Endothelial cell (in vitro differentiated cells): ENCODE results near the gene TMEM108. TPM values are rescaled to one million over a fixed set of nuclear protein-coding genes. Genes with fewer than 3 reads are reported as not detected.

ENCODE experiments used
- DNase-seq: peaks from one replicate; pipeline ENCODE4 v3.0.0; 2021; ENCODE audit warnings: low spot score
- H3K27ac Mint-ChIP-seq: one replicate; pipeline ENCODE4 v1.8.0; 2021; ENCODE audit warnings: mixed read lengths, inconsistent platforms; ENCODE audit not compliant: unreplicated experiment
- H3K27me3 Mint-ChIP-seq: one replicate; pipeline ENCODE4 v1.8.0; 2021; ENCODE audit warnings: mild to moderate bottlenecking, moderate library complexity, mixed read lengths, inconsistent platforms; ENCODE audit not compliant: unreplicated experiment
- H3K36me3 Mint-ChIP-seq: one replicate; pipeline ENCODE4 v1.8.0; 2021; ENCODE audit warnings: mild to moderate bottlenecking, low read depth, mixed read lengths, inconsistent platforms; ENCODE audit not compliant: unreplicated experiment
- H3K4me1 Mint-ChIP-seq: one replicate; pipeline ENCODE4 v1.8.0; 2021; ENCODE audit warnings: mild to moderate bottlenecking, mixed read lengths, inconsistent platforms; ENCODE audit not compliant: unreplicated experiment
- H3K4me3 Mint-ChIP-seq: one replicate; pipeline ENCODE4 v1.8.0; 2021; ENCODE audit warnings: mild to moderate bottlenecking, mixed read lengths, inconsistent platforms; ENCODE audit not compliant: unreplicated experiment
- H3K9me3 Mint-ChIP-seq: one replicate; pipeline ENCODE4 v1.8.0; 2021; ENCODE audit warnings: mixed read lengths, inconsistent platforms; ENCODE audit not compliant: unreplicated experiment
- CTCF ChIP-seq: fragments of 200-600 bp; sonication (generic); IDR thresholded peaks from one replicate; pipeline ENCODE4 v1.5.0; 2021; ENCODE audit warnings: antibody characterized with exemption; ENCODE audit not compliant: unreplicated experiment
- total RNA-seq: library from RNA; stranded (reverse); fragmentation: NEBNext Ultra II Directional; extraction: Animal tissue kit (Norgen Biotek cat#: 25700); gene quantifications from one replicate; pipeline ENCODE4 v1.2.1, GENCODE V29; 2021; ENCODE audit not compliant: unreplicated experiment

The TMEM108 gene
- total RNA-seq, 1 donor from 2014 or later, result 14.2 TPM

GRCh38 chr3:133362539-133362938 lies 324.3 kb downstream of the TMEM108 start:
- peaks cover 7% of the 10 kb centered on the region for H3K4me1 Mint-ChIP-seq
- no peak for TF ChIP-seq CTCF
- no peak overlapping the region for H3K4me3 Mint-ChIP-seq
- DNase-seq, result no peak
- no peak overlapping the region for H3K27ac Mint-ChIP-seq
- H3K9me3 Mint-ChIP-seq, result no peaks in the 10 kb centered on the region
- H3K36me3 Mint-ChIP-seq, result no peaks in the 10 kb centered on the region
- H3K27me3 Mint-ChIP-seq, result no peaks in the 10 kb centered on the region

- DNase-seq, result no peak
- peaks cover 7% of the 10 kb centered on the region for H3K4me1 Mint-ChIP-seq
- no peak overlapping the region for H3K27ac Mint-ChIP-seq
- no peaks in the 10 kb centered on the region for H3K27me3 Mint-ChIP-seq
- H3K9me3 Mint-ChIP-seq, result no peaks in the 10 kb centered on the region
- H3K4me3 Mint-ChIP-seq, result no peak overlapping the region
- no peaks in the 10 kb centered on the region for H3K36me3 Mint-ChIP-seq
- TF ChIP-seq CTCF, result no peak
These were observed 326.5 kb downstream of the TMEM108 start for GRCh38 chr3:133364704-133365103.

GRCh38 chr3:133366921-133367320 lies 328.7 kb downstream of the TMEM108 start:
- no peaks in the 10 kb centered on the region for H3K36me3 Mint-ChIP-seq
- H3K4me3 Mint-ChIP-seq, result no peak overlapping the region
- no peak overlapping the region for H3K27ac Mint-ChIP-seq
- no peak for TF ChIP-seq CTCF
- no peaks in the 10 kb centered on the region for H3K27me3 Mint-ChIP-seq
- H3K4me1 Mint-ChIP-seq, result peaks cover 11% of the 10 kb centered on the region
- no peak for DNase-seq
- H3K9me3 Mint-ChIP-seq, result no peaks in the 10 kb centered on the region

- TF ChIP-seq CTCF, result no peak
- no peaks in the 10 kb centered on the region for H3K27me3 Mint-ChIP-seq
- H3K4me1 Mint-ChIP-seq, result peaks cover 11% of the 10 kb centered on the region
- no peak overlapping the region for H3K27ac Mint-ChIP-seq
- H3K9me3 Mint-ChIP-seq, result no peaks in the 10 kb centered on the region
- no peak overlapping the region for H3K4me3 Mint-ChIP-seq
- no peaks in the 10 kb centered on the region for H3K36me3 Mint-ChIP-seq
- DNase-seq, result no peak
These were observed 329.2 kb downstream of the TMEM108 start for GRCh38 chr3:133367403-133367802.

- Mint-ChIP-seq H3K36me3 (no peaks in the 10 kb centered on the region), H3K9me3 (no peaks in the 10 kb centered on the region), H3K27me3 (no peaks in the 10 kb centered on the region), H3K27ac (no peak overlapping the region), H3K4me1 (peaks cover 11% of the 10 kb centered on the region), H3K4me3 (no peak overlapping the region)
- TF ChIP-seq CTCF, result no peak
- DNase-seq, result no peak
These were observed 329.8 kb downstream of the TMEM108 start for GRCh38 chr3:133367956-133368355.
